IMR-90 (cell line): ENCODE measurements around the gene ARHGEF12. TPM values are rescaled to one million over a fixed set of nuclear protein-coding genes. Genes with fewer than 3 reads are reported as not detected.

ENCODE experiments used
- ATAC-seq: fragments of 200-7000 bp; cut with Tn5 transposase; 2 replicates; pipeline ENCODE4 v1.9.1; 2020; ENCODE audit warnings: low read depth, mild to moderate bottlenecking, moderate library complexity
- BruUV-seq: library from RNA; stranded (reverse); fragments of 400-500 nt; replicated peaks from 2 replicates; lab custom pipeline; 2021; lab: Mats Ljungman, UMichigan
- CTCF ChIA-PET: fragments of 300-600 bp; formaldehyde crosslinking; extraction: SDS; loops from one replicate; lab custom pipeline; 2021; ENCODE audit warnings: antibody characterized with exemption; lab: Yijun Ruan, JAX
- POLR2A ChIA-PET: fragments of 300-600 bp; sonication (Branson Sonifier 250); formaldehyde crosslinking; loops from one replicate; lab custom pipeline; 2022; ENCODE audit warnings: antibody characterized with exemption; ENCODE audit not compliant: unreplicated experiment; lab: Charles Lee
- DNase-seq: peaks from one replicate; pipeline ENCODE4 v3.0.0; 2013
- H2AFZ ChIP-seq: replicated peaks from 2 replicates; pipeline ENCODE3; 2013; ENCODE audit warnings: low read length, mild to moderate bottlenecking; ENCODE audit not compliant: poor library complexity
- H2AK5ac ChIP-seq: 2 replicates; pipeline ENCODE4 v1.6.1; 2013; ENCODE audit warnings: low read depth, low read length, inconsistent platforms
- H2AK9ac ChIP-seq: replicated peaks from 2 replicates; pipeline ENCODE3; 2013; ENCODE audit warnings: mild to moderate bottlenecking, low read depth, low read length, moderate library complexity; ENCODE audit not compliant: poor library complexity
- H2BK120ac ChIP-seq: 2 replicates; pipeline ENCODE4 v1.6.1; 2013; ENCODE audit warnings: low read depth, low read length, inconsistent platforms
- H2BK15ac ChIP-seq: 3 replicates; pipeline ENCODE4 v1.6.1; 2013; ENCODE audit warnings: low read depth, low read length, inconsistent platforms
- H2BK20ac ChIP-seq: 2 replicates; pipeline ENCODE4 v1.6.1; 2013; ENCODE audit warnings: low read depth, mild to moderate bottlenecking, inconsistent platforms, low read length, moderate library complexity
- H2BK5ac ChIP-seq: 2 replicates; pipeline ENCODE4 v1.6.1; 2013; ENCODE audit warnings: mild to moderate bottlenecking, low read depth, low read length, inconsistent platforms; ENCODE audit not compliant: poor library complexity, severe bottlenecking
- H3K14ac ChIP-seq: replicated peaks from 2 replicates; pipeline ENCODE4 v1.6.1; 2013; ENCODE audit warnings: low read depth, low read length, inconsistent platforms
- H3K18ac ChIP-seq: 2 replicates; pipeline ENCODE4 v1.6.1; 2013; ENCODE audit warnings: low read depth, low read length, control low read depth
- H3K23ac ChIP-seq: 2 replicates; pipeline ENCODE4 v1.6.1; 2013; ENCODE audit warnings: low read depth, low read length, inconsistent platforms
- H3K27ac ChIP-seq: 2 replicates; pipeline ENCODE4 v1.5.1; 2013; ENCODE audit warnings: mild to moderate bottlenecking, control low read depth, low read length; ENCODE audit not compliant: insufficient read depth
- H3K27me3 ChIP-seq: 2 replicates; pipeline ENCODE4 v1.6.1; 2013; ENCODE audit warnings: low read length; ENCODE audit not compliant: control insufficient read depth, insufficient read depth
- H3K36me3 ChIP-seq: 2 replicates; pipeline ENCODE4 v1.6.1; 2013; ENCODE audit warnings: low read length, mixed read lengths; ENCODE audit not compliant: control insufficient read depth, insufficient read depth
- H3K4ac ChIP-seq: 2 replicates; pipeline ENCODE4 v1.6.1; 2013; ENCODE audit warnings: low read depth, low read length, inconsistent platforms
- H3K4me1 ChIP-seq: 2 replicates; pipeline ENCODE4 v1.6.1; 2013; ENCODE audit warnings: low read length, mixed read lengths; ENCODE audit not compliant: control insufficient read depth, insufficient read depth
- H3K4me2 ChIP-seq: 2 replicates; pipeline ENCODE4 v1.6.1; 2013; ENCODE audit warnings: low read depth, mild to moderate bottlenecking, control low read depth, low read length, moderate library complexity
- H3K4me3 ChIP-seq: 2 replicates; pipeline ENCODE4 v1.5.1; 2013; ENCODE audit warnings: low read depth, mild to moderate bottlenecking, control low read depth, low read length, moderate library complexity; ENCODE audit not compliant: insufficient read depth
- H3K56ac ChIP-seq: 2 replicates; pipeline ENCODE4 v1.6.1; 2013; ENCODE audit warnings: low read length, inconsistent platforms; ENCODE audit not compliant: insufficient read depth; ENCODE audit errors: extremely low read depth
- H3K79me1 ChIP-seq, 2 experiments: 2 replicates each; pipeline ENCODE4 v1.6.1; 2013; ENCODE audit warnings: low read length in 2 of 2, inconsistent platforms in 1 of 2, low read depth in 1 of 2
- H3K9ac ChIP-seq: 2 replicates; pipeline ENCODE4 v1.6.1; 2013; ENCODE audit warnings: low read depth, low read length, control low read depth
- H3K9me1 ChIP-seq: 2 replicates; pipeline ENCODE4 v1.6.1; 2013; ENCODE audit warnings: low read length, inconsistent platforms; ENCODE audit not compliant: insufficient read depth
- H3K9me3 ChIP-seq: 2 replicates; pipeline ENCODE4 v1.6.1; 2013; ENCODE audit warnings: low read length; ENCODE audit not compliant: control insufficient read depth, insufficient read depth
- H4K20me1 ChIP-seq: 2 replicates; pipeline ENCODE4 v1.6.1; 2013; ENCODE audit warnings: low read length, inconsistent platforms; ENCODE audit not compliant: insufficient read depth
- H4K5ac ChIP-seq: 2 replicates; pipeline ENCODE4 v1.6.1; 2013; ENCODE audit warnings: mild to moderate bottlenecking, low read depth, low read length, control low read depth
- H4K8ac ChIP-seq, 2 experiments: 2 replicates each; pipeline ENCODE4 v1.6.1; 2013; ENCODE audit warnings: low read depth in 2 of 2, low read length in 2 of 2, control low read depth in 1 of 2, inconsistent platforms in 1 of 2
- H4K91ac ChIP-seq: 2 replicates; pipeline ENCODE4 v1.6.1; 2013; ENCODE audit warnings: low read depth, low read length, inconsistent platforms; ENCODE audit not compliant: insufficient read depth
- BHLHE40 ChIP-seq: fragments of 150-350 bp; IDR thresholded peaks from 2 replicates; pipeline ENCODE4 v1.6.1; 2016; ENCODE audit warnings: mild to moderate bottlenecking, low read depth, low read length
- CEBPB ChIP-seq: IDR thresholded peaks from 2 replicates; pipeline ENCODE4 v1.6.1; 2012; ENCODE audit warnings: low read depth, low read length, improper control_type of control experiment
- CHD1 ChIP-seq: IDR thresholded peaks from 2 replicates; pipeline ENCODE4 v1.6.1; 2012; ENCODE audit warnings: low read depth, low read length, improper control_type of control experiment
- POLR2A ChIP-seq: IDR thresholded peaks from 2 replicates; pipeline ENCODE4 v1.6.1; 2012; ENCODE audit warnings: mild to moderate bottlenecking, low read depth, low read length
- RAD21 ChIP-seq: IDR thresholded peaks from 2 replicates; pipeline ENCODE4 v1.6.1; 2012; ENCODE audit warnings: low read length, improper control_type of control experiment
- RCOR1 ChIP-seq: IDR thresholded peaks from 2 replicates; pipeline ENCODE4 v1.6.1; 2012; ENCODE audit warnings: mild to moderate bottlenecking, low read length, improper control_type of control experiment; ENCODE audit not compliant: insufficient replicate concordance
- RFX5 ChIP-seq: IDR thresholded peaks from 2 replicates; pipeline ENCODE4 v1.8.0; 2012; ENCODE audit warnings: low read depth, mild to moderate bottlenecking, low read length, moderate library complexity
- WGBS, 2 experiments: methylation state at CpG; one replicate each; pipeline versions ENCODE4 v1.1.5 to v1.1.7; 2013; ENCODE audit warnings: missing lambda C conversion rate in 2 of 2; ENCODE audit not compliant: insufficient read length in 1 of 2; ENCODE audit errors: extremely low coverage in 2 of 2; 5-methylcytosine and 5-hydroxymethylcytosine counted together
- dilution Hi-C: fragments of 300-500 bp; cut with HindIII; formaldehyde crosslinking; loops from one replicate; pipeline ENCODE4 v1.14.3; 2018; ENCODE audit warnings: low sequenced_read_pairs; ENCODE audit not compliant: unreplicated experiment
- in situ Hi-C: fragments of 300-500 bp; cut with MboI; formaldehyde crosslinking; loops from 3 replicates; pipeline ENCODE4 v1.14.3; 2019; ENCODE audit warnings: low sequenced_read_pairs, inconsistent platforms, mixed read lengths
- intact Hi-C: fragments of 100-400 bp; cut with micrococcal nuclease; formaldehyde crosslinking; loops from 2 replicates; pipeline ENCODE4 v1.10.0; 2022
- polyA plus RNA-seq, 3 experiments: library from polyadenylated mRNA; depleted of rRNA; stranded (reverse); fragments of >200 nt; gene quantifications; 2 replicates each; pipeline ENCODE4 v1.2.3, GENCODE V29; 2012; ENCODE audit warnings: low replicate concordance in 1 of 3
- total RNA-seq: library from RNA; depleted of rRNA; stranded (reverse); fragments of >200 nt; gene quantifications from 2 replicates; pipeline ENCODE4 v1.2.3, GENCODE V29; 2012
- TF ChIP-seq, protein P1 (sequence below): conservative IDR thresholded peaks from 2 replicates; pipeline ENCODE4 v1.5.1; 2012; ENCODE audit warnings: mild to moderate bottlenecking, low read depth, low read length, improper control_type of control experiment

ARHGEF12 gene
- total and polyA plus RNA-seq, 2 of the 4 experiments (the other 2 are of a cell fraction), result 25.5 to 115 TPM

- peaks cover 3% of the 10 kb centered on the region; the same call in 1 of the 2 replicates for H3K36me3 ChIP-seq
- in situ Hi-C loops (no loop called here), dilution Hi-C loops (no loop called here), intact Hi-C loops (no loop called here)
- no peak overlapping the region for H3K14ac ChIP-seq
- H3K4ac ChIP-seq, result no peak overlapping the region
- H2AK9ac ChIP-seq, result no peak overlapping the region
- no peak overlapping the region for H2BK120ac ChIP-seq
- peaks cover 28% of the 10 kb centered on the region for H3K9me1 ChIP-seq
- no peak overlapping the region for H3K56ac ChIP-seq
- DNase-seq (no peak), ATAC-seq (no peak)
- H3K4me2 ChIP-seq, result no peak overlapping the region
- ChIA-PET POLR2A (no interaction called here), CTCF (no interaction called here)
- H4K91ac ChIP-seq, result no peak overlapping the region
- H2BK20ac ChIP-seq, result no peak overlapping the region
- no peak overlapping the region for H4K5ac ChIP-seq
- H3K9ac ChIP-seq, result no peak overlapping the region
- H2BK5ac ChIP-seq, result no peak overlapping the region
- H3K27me3 ChIP-seq, result no peaks in the 10 kb centered on the region
- H2AK5ac ChIP-seq, result no peak overlapping the region
- no peak overlapping the region for H3K27ac ChIP-seq
- H3K23ac ChIP-seq, result no peak overlapping the region
- H2BK15ac ChIP-seq, result no peak overlapping the region
- no peak overlapping the region for H4K8ac ChIP-seq
- H3K79me1 ChIP-seq, result peaks cover 20 to 69% of the 10 kb centered on the region in 2 experiments
- BruUV-seq, result no TSS peak
- no peaks in the 10 kb centered on the region for H3K9me3 ChIP-seq
- H2AFZ ChIP-seq, result no peak overlapping the region
- TF ChIP-seq RFX5, result no peak
- no peak for TF ChIP-seq POLR2A
- TF ChIP-seq RCOR1, result no peak
- TF ChIP-seq BHLHE40, result no peak
- no peak for TF ChIP-seq RAD21
- TF ChIP-seq CEBPB, result no peak
- TF ChIP-seq CHD1, result no peak
- TF ChIP-seq, protein P1, sequence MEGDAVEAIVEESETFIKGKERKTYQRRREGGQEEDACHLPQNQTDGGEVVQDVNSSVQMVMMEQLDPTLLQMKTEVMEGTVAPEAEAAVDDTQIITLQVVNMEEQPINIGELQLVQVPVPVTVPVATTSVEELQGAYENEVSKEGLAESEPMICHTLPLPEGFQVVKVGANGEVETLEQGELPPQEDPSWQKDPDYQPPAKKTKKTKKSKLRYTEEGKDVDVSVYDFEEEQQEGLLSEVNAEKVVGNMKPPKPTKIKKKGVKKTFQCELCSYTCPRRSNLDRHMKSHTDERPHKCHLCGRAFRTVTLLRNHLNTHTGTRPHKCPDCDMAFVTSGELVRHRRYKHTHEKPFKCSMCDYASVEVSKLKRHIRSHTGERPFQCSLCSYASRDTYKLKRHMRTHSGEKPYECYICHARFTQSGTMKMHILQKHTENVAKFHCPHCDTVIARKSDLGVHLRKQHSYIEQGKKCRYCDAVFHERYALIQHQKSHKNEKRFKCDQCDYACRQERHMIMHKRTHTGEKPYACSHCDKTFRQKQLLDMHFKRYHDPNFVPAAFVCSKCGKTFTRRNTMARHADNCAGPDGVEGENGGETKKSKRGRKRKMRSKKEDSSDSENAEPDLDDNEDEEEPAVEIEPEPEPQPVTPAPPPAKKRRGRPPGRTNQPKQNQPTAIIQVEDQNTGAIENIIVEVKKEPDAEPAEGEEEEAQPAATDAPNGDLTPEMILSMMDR, result no peak
- no CpG with 5 or more reads among the region's 6 CpGs for WGBS, 2 experiments
- H4K20me1 ChIP-seq, result peaks cover 91% of the 10 kb centered on the region
- no peak overlapping the region for H3K18ac ChIP-seq
- peaks cover 18% of the 10 kb centered on the region for H3K4me1 ChIP-seq
- H3K4me3 ChIP-seq, result no peak overlapping the region
Measured at GRCh38 chr11:120357620-120358019, 21.4 kb downstream of the ARHGEF12 start.
